HFF-Myc (cell line): ENCODE measurements around the gene FAM133A.

Experiments used
- DNase-seq: peaks from one replicate; pipeline ENCODE4 v3.0.0-alpha.2; 2011; ENCODE audit warnings: low read depth; ENCODE audit errors: extremely low read depth
- H3K4me3 ChIP-seq: replicated peaks from 2 replicates; pipeline ENCODE4 v1.5.1; 2011; ENCODE audit warnings: low read depth, mild to moderate bottlenecking, control low read depth, low read length
- TF ChIP-seq, protein P1 (sequence below): IDR thresholded peaks from 2 replicates; pipeline ENCODE4 v1.5.1; 2012; ENCODE audit warnings: mild to moderate bottlenecking, low read depth, low read length, control low read depth; ENCODE audit errors: missing control alignments

FAM133A gene

DNA sequence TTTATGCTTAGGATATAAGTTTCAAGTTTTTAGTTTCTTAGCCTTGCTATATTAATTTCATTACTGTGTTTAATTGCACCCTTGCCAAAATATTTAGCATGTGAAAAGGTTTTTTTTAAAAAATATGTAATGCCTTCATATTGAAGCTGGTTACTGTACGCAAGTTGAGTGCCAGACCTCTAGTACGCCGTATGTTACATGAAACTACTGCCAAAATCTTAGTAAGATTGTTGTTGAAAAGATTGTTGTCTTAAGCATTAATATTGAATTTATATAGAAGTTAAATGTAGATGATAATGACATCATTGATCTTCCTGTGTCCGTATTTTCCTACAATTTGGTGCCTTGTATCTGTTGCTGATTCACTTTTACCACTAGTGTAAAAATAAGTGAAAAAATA is 37.1 kb downstream of the FAM133A start:
- H3K4me3 ChIP-seq: no peak overlapping the region
- DNase-seq: no peak
- TF ChIP-seq, protein P1, sequence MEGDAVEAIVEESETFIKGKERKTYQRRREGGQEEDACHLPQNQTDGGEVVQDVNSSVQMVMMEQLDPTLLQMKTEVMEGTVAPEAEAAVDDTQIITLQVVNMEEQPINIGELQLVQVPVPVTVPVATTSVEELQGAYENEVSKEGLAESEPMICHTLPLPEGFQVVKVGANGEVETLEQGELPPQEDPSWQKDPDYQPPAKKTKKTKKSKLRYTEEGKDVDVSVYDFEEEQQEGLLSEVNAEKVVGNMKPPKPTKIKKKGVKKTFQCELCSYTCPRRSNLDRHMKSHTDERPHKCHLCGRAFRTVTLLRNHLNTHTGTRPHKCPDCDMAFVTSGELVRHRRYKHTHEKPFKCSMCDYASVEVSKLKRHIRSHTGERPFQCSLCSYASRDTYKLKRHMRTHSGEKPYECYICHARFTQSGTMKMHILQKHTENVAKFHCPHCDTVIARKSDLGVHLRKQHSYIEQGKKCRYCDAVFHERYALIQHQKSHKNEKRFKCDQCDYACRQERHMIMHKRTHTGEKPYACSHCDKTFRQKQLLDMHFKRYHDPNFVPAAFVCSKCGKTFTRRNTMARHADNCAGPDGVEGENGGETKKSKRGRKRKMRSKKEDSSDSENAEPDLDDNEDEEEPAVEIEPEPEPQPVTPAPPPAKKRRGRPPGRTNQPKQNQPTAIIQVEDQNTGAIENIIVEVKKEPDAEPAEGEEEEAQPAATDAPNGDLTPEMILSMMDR: no peak

DNA sequence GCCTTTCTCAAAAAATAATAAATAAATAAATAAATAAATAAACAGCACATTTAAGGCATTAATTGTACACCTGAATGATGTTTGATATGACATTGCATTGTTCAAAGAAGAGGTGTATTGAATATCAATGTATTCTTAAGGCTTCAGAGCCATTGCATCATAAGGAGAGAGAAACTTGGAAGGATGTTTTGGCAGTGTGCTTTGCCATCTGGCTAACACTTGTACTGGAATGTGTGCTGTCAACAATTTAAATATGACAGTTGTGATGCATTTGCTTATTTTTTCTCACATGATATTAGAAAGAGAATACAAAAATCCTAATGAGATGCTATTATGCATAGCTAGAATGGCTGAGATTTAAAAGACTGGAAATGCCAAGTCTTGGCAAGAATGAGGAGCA is 67.8 kb downstream of the FAM133A start:
- DNase-seq: no peak
- no peak overlapping the region for H3K4me3 ChIP-seq
- TF ChIP-seq, protein P1: no peak

DNA sequence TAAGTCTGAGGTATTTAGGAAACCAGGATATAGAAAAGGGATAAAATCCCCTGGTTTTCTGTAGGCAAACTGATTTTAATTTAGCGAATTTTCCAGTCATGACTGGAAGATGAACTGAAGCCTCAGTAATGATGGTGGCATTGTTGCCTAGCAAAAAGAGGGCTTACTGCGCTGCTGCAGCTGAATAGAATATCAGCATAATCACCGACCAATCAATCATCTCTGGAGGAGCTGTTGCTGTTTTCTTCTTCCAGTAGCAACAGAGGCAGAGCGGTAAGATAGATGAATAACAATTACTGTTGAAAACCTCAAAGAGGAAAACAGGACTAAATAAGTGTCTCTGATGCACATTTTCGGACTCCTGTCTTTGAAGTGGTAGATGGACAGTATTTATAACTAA is 86.2 kb downstream of the FAM133A start:
- H3K4me3 ChIP-seq: no peak overlapping the region
- TF ChIP-seq, protein P1: no peak
- DNase-seq: no peak
